Endodermal cell (in vitro differentiated cells): ENCODE data around the gene DEPDC1B. TPM values are rescaled to one million over a fixed set of nuclear protein-coding genes. Genes with fewer than 3 reads are reported as not detected.

Experiments used
- DNase-seq: peaks from one replicate; pipeline ENCODE4 v3.0.0-alpha.2; 2017
- H3K27ac ChIP-seq: 2 replicates; pipeline ENCODE4 v1.5.1; 2013; ENCODE audit warnings: mild to moderate bottlenecking, low read depth, low read length, moderate library complexity
- H3K27me3 ChIP-seq: 2 replicates; pipeline ENCODE4 v1.6.1; 2013; ENCODE audit warnings: mild to moderate bottlenecking, low read length, moderate library complexity; ENCODE audit not compliant: insufficient read depth, control insufficient read depth, poor library complexity, severe bottlenecking
- H3K36me3 ChIP-seq: 2 replicates; pipeline ENCODE4 v1.7.0; 2013; ENCODE audit warnings: mild to moderate bottlenecking, low read length, moderate library complexity; ENCODE audit not compliant: control insufficient read depth, insufficient read depth
- H3K4me1 ChIP-seq: one replicate; pipeline ENCODE4 v1.7.0; 2013; ENCODE audit warnings: low read length; ENCODE audit not compliant: control insufficient read depth, insufficient read depth
- H3K4me3 ChIP-seq: 2 replicates; pipeline ENCODE4 v1.5.1; 2013; ENCODE audit warnings: mild to moderate bottlenecking, low read length, moderate library complexity
- H3K9ac ChIP-seq: 2 replicates; pipeline ENCODE4 v1.6.1; 2013; ENCODE audit warnings: mild to moderate bottlenecking, low read length, moderate library complexity; ENCODE audit not compliant: poor library complexity, severe bottlenecking; ENCODE audit errors: extremely low read depth
- H3K9me3 ChIP-seq: 2 replicates; pipeline ENCODE4 v1.6.1; 2013; ENCODE audit warnings: mild to moderate bottlenecking, low read length, moderate library complexity; ENCODE audit not compliant: control insufficient read depth
- H3K27ac Mint-ChIP-seq: 2 replicates; pipeline ENCODE4 v1.8.0; 2020; ENCODE audit warnings: mixed read lengths
- H3K27me3 Mint-ChIP-seq: 2 replicates; pipeline ENCODE4 v1.8.0; 2021; ENCODE audit warnings: mild to moderate bottlenecking, mixed read lengths; ENCODE audit not compliant: insufficient read depth
- H3K36me3 Mint-ChIP-seq: 2 replicates; pipeline ENCODE4 v1.8.0; 2020; ENCODE audit warnings: low read depth, mixed read lengths
- H3K4me1 Mint-ChIP-seq: 2 replicates; pipeline ENCODE4 v1.8.0; 2020; ENCODE audit warnings: mixed read lengths
- H3K4me3 Mint-ChIP-seq: 2 replicates; pipeline ENCODE4 v1.8.0; 2020; ENCODE audit warnings: mild to moderate bottlenecking, moderate library complexity, mixed read lengths
- H3K9me3 Mint-ChIP-seq: 2 replicates; pipeline ENCODE4 v1.8.0; 2020; ENCODE audit warnings: mild to moderate bottlenecking, mixed read lengths
- WGBS, 2 experiments: methylation state at CpG; one replicate each; pipeline versions ENCODE4 v1.1.5 to v1.1.7; 2013; ENCODE audit warnings: missing lambda C conversion rate in 2 of 2, mixed read lengths in 1 of 2; ENCODE audit not compliant: insufficient coverage in 1 of 2, insufficient read length in 1 of 2; 5-methylcytosine and 5-hydroxymethylcytosine counted together
- total RNA-seq, 2 donors: library from RNA; stranded (reverse); fragmentation: NEBNext Ultra II Directional in 1 of 2; extraction: Animal tissue kit (Norgen Biotek cat#: 25700) in 1 of 2; gene quantifications; 2 replicates in 1 of 2; 3 replicates in 1 of 2; pipeline ENCODE4 v1.2.1, GENCODE V29; 2021
- TF ChIP-seq, protein P1 (sequence below): fragments of 200-600 bp; sonication (generic); conservative IDR thresholded peaks from 2 replicates; pipeline ENCODE4 v1.5.0; 2021; ENCODE audit warnings: antibody characterized with exemption, mild to moderate bottlenecking

DEPDC1B gene
- total RNA-seq, 2 donors from 2014 or later = 32.2 to 42.1 TPM

GRCh38 chr5:60651872-60652620, 47.9 kb downstream of the DEPDC1B start:
- H3K4me1 ChIP-seq = no peaks in the 10 kb centered on the region

GRCh38 chr5:60649288-60649917, 50.6 kb downstream of the DEPDC1B start:
- H3K9ac ChIP-seq = no peak overlapping the region
- no peaks in the 10 kb centered on the region for H3K27me3 Mint-ChIP-seq
- H3K4me3 ChIP-seq = no peak overlapping the region
- H3K9me3 ChIP-seq = no peaks in the 10 kb centered on the region
- peaks cover 6% of the 10 kb centered on the region for H3K9me3 Mint-ChIP-seq
- no peaks in the 10 kb centered on the region for H3K36me3 ChIP-seq
- no peaks in the 10 kb centered on the region for H3K27me3 ChIP-seq
- H3K4me1 ChIP-seq = no peaks in the 10 kb centered on the region
- no peak for DNase-seq
- H3K27ac ChIP-seq = no peak overlapping the region
- WGBS, 2 experiments = no CpG with 5 or more reads among the region's 1 CpG
- H3K27ac Mint-ChIP-seq = no peak overlapping the region
- no peak overlapping the region for H3K4me3 Mint-ChIP-seq
- TF ChIP-seq, protein P1, sequence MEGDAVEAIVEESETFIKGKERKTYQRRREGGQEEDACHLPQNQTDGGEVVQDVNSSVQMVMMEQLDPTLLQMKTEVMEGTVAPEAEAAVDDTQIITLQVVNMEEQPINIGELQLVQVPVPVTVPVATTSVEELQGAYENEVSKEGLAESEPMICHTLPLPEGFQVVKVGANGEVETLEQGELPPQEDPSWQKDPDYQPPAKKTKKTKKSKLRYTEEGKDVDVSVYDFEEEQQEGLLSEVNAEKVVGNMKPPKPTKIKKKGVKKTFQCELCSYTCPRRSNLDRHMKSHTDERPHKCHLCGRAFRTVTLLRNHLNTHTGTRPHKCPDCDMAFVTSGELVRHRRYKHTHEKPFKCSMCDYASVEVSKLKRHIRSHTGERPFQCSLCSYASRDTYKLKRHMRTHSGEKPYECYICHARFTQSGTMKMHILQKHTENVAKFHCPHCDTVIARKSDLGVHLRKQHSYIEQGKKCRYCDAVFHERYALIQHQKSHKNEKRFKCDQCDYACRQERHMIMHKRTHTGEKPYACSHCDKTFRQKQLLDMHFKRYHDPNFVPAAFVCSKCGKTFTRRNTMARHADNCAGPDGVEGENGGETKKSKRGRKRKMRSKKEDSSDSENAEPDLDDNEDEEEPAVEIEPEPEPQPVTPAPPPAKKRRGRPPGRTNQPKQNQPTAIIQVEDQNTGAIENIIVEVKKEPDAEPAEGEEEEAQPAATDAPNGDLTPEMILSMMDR = peak; percentile 83
- peaks cover 9% of the 10 kb centered on the region for H3K36me3 Mint-ChIP-seq
- H3K4me1 Mint-ChIP-seq = no peaks in the 10 kb centered on the region

More at GRCh38 chr5:60651872-60652620, 47.9 kb downstream of the DEPDC1B start:
- no peak overlapping the region for H3K4me3 Mint-ChIP-seq
- TF ChIP-seq, protein P1 = no peak
- Histone ChIP-seq H3K27ac (no peak overlapping the region), H3K27me3 (no peaks in the 10 kb centered on the region), H3K9me3 (peaks cover 14% of the 10 kb centered on the region), H3K4me3 (no peak overlapping the region), H3K36me3 (no peaks in the 10 kb centered on the region), H3K9ac (no peak overlapping the region)
- H3K4me1 Mint-ChIP-seq = no peaks in the 10 kb centered on the region
- peaks cover 31% of the 10 kb centered on the region for H3K9me3 Mint-ChIP-seq
- 94% methylated on average over 3 of the region's 3 CpGs for WGBS, 2 experiments
- no peaks in the 10 kb centered on the region for H3K27me3 Mint-ChIP-seq
- peaks cover 16% of the 10 kb centered on the region for H3K36me3 Mint-ChIP-seq
- H3K27ac Mint-ChIP-seq = no peak overlapping the region
- DNase-seq = no peak

DNA sequence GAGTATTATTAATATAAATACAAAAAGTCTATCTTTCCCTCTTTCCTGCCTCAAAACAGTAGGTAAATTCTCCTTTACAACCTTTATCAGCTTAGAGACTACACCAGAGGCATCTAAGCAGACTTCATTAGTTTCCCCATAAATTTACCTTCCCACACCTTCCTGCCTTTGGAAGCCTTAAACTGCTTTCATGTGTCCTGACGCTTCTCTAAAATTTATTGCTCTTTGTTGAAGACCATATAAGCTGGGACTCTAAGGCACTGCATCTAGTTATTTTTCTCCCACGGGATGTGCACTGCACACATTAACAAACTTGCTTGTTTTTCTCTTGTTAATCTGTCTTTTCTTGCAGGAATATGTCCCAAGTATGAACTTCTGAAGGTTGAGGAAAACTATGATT, 51.8 kb downstream of the DEPDC1B start:
- Mint-ChIP-seq H3K4me1 (no peaks in the 10 kb centered on the region), H3K36me3 (peaks cover 12% of the 10 kb centered on the region), H3K27ac (no peak overlapping the region), H3K27me3 (no peaks in the 10 kb centered on the region), H3K9me3 (peaks cover 3% of the 10 kb centered on the region), H3K4me3 (no peak overlapping the region)
- Histone ChIP-seq H3K9me3 (no peaks in the 10 kb centered on the region), H3K9ac (no peak overlapping the region), H3K27ac (no peak overlapping the region), H3K36me3 (no peaks in the 10 kb centered on the region), H3K4me3 (no peak overlapping the region), H3K27me3 (no peaks in the 10 kb centered on the region), H3K4me1 (no peaks in the 10 kb centered on the region)
- 92 to 100% methylated on average over 2 of the region's 2 CpGs for WGBS, 2 experiments
- no peak for DNase-seq
- TF ChIP-seq, protein P1 = no peak
